Adrenal gland (tissue), 12 donors: ENCODE results near the gene TM6SF1. TPM values are rescaled to one million over a fixed set of nuclear protein-coding genes. Genes with fewer than 3 reads are reported as not detected.

Source experiments
- DNase-seq, 7 donors: peaks; one replicate each; pipeline ENCODE4 v3.0.0-alpha.2; 2019 to 2020
- H3K27ac ChIP-seq, 5 donors: fragments of 200-600 bp; sonication (generic) in 4 of 5; 1 replicate in 3 of 5; 2 replicates in 2 of 5; pipeline versions ENCODE4 v1.5.1 to v1.8.0; 2016 to 2020; ENCODE audit warnings: mild to moderate bottlenecking in 1 of 5
- H3K27me3 ChIP-seq: fragments of 200-600 bp; 2 replicates; pipeline ENCODE4 v1.8.0; 2021
- H3K36me3 ChIP-seq, 2 donors: fragments of 200-600 bp; replicated peaks in 1 of 2; 1 replicate in 1 of 2; 2 replicates in 1 of 2; pipeline versions ENCODE4 v1.5.1 to v1.8.0; 2018 to 2022
- H3K4me1 ChIP-seq, 2 donors: fragments of 200-600 bp; replicated peaks in 1 of 2; 1 replicate in 1 of 2; 2 replicates in 1 of 2; pipeline versions ENCODE4 v1.5.1 to v1.8.0; 2018 to 2021
- H3K4me3 ChIP-seq, 4 donors: fragments of 200-600 bp; sonication (generic) in 3 of 4; one replicate each; pipeline ENCODE4 v1.5.1; 2016 to 2018
- H3K9me3 ChIP-seq, 3 donors: fragments of 200-600 bp; sonication (generic) in 1 of 3; replicated peaks in 1 of 3; 1 replicate in 2 of 3; 2 replicates in 1 of 3; pipeline versions ENCODE4 v1.5.1 to v1.8.0; 2016 to 2021
- POLR2A ChIP-seq, 2 donors: fragments of 450-650 bp; IDR thresholded peaks; one replicate each; pipeline ENCODE4 v1.6.1; 2017; ENCODE audit warnings: antibody characterized with exemption in 2 of 2, mild to moderate bottlenecking in 2 of 2, moderate library complexity in 1 of 2
- WGBS, 4 donors: extraction: QIAGEN DNeasy Blood & Tissue Kit in 2 of 4; methylation state at CpG; one replicate each; pipeline versions ENCODE4 v1.1.5 to v1.1.7; 2013 to 2017; 5-methylcytosine and 5-hydroxymethylcytosine counted together
- intact Hi-C, 2 donors: fragments of 100-400 bp; cut with DNase I; formaldehyde crosslinking; loops; one replicate each; pipeline versions ENCODE4 v1.14.1 to v1.15.0; 2022 to 2023
- polyA plus RNA-seq, 3 donors: library from polyadenylated mRNA; stranded (reverse); fragments of 200-250 nt in 2 of 3; fragments of 350-450 nt in 1 of 3; fragmentation: Illumina TruSeq in 1 of 3; extraction: RNeasy Lipid Tissue Mini Kit (QIAGEN cat#74804) in 1 of 3; gene quantifications; one replicate each; pipeline ENCODE4 v1.2.3, GENCODE V29; 2013 to 2014
- total RNA-seq, 9 donors: library from RNA; depleted of rRNA in 4 of 9; stranded (reverse); fragments of >200 nt in 4 of 9; fragments of 120-200 nt in 1 of 9; fragmentation: NEBNext Ultra II Directional in 1 of 9; extraction: Animal tissue kit (Norgen Biotek cat#: 25700) in 1 of 9; gene quantifications; one replicate each; pipeline versions ENCODE4 v1.1.0 to v1.2.4, GENCODE V29; 2013 to 2023
- TF ChIP-seq, protein P1 (sequence below), 6 experiments: fragments of 450-650 bp in 4 of 6; fragments of 200-600 bp in 2 of 6; sonication (generic) in 1 of 6; IDR thresholded peaks; 1 replicate in 5 of 6; 2 replicates in 1 of 6; pipeline versions ENCODE4 v1.5.1 to v1.8.0; 2016 to 2021; ENCODE audit warnings: antibody characterized with exemption in 6 of 6, mild to moderate bottlenecking in 2 of 6, moderate library complexity in 1 of 6
- donor health status: healthy with polysubstance abuse.
- donor health status: Bipolar disorder and iron deficiency.
- donor health status: DM: yes; HTN: yes; CAD: no.
- donor health status: DM: no; HTN: no; CAD: no.
- donor health status: DM: no; HTN: no; CAD: no.
- donor health status: DM: yes; HTN: yes; CAD: no.

TM6SF1 gene
- total and polyA plus RNA-seq, 12 donors, result 0.67 to 9.5 (median 4.3) TPM

DNA sequence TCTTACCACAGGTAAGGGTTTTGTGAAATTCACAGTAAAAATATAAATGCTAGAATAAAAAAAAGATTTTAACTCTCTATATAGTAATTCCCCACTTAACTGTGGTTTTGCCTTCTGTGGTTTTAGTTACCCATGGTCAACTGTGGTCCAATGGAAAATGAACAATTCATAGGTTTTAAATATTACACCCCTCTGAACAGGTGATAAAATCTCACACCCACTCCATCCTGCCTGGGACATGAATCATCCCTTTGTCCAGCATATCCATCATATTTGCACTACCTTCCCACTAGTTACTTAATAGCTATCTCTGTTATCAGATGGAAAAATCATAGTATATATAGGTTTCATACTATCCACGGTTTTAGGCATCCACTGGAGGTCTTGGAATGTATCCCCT lies 50.9 kb downstream of the TM6SF1 start:
- H3K36me3 ChIP-seq, result peaks cover 0 to 14% of the 10 kb centered on the region in 2 donors
- WGBS, 4 donors, result 84 to 100% (median 94%) methylated on average over 1 of the region's 1 CpG
- TF ChIP-seq, protein P1, sequence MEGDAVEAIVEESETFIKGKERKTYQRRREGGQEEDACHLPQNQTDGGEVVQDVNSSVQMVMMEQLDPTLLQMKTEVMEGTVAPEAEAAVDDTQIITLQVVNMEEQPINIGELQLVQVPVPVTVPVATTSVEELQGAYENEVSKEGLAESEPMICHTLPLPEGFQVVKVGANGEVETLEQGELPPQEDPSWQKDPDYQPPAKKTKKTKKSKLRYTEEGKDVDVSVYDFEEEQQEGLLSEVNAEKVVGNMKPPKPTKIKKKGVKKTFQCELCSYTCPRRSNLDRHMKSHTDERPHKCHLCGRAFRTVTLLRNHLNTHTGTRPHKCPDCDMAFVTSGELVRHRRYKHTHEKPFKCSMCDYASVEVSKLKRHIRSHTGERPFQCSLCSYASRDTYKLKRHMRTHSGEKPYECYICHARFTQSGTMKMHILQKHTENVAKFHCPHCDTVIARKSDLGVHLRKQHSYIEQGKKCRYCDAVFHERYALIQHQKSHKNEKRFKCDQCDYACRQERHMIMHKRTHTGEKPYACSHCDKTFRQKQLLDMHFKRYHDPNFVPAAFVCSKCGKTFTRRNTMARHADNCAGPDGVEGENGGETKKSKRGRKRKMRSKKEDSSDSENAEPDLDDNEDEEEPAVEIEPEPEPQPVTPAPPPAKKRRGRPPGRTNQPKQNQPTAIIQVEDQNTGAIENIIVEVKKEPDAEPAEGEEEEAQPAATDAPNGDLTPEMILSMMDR (IDR thresholded peaks at IDR 0.05), result no peak
- no peak for TF ChIP-seq POLR2A (IDR thresholded peaks at IDR 0.05)
- no peaks in the 10 kb centered on the region for H3K4me1 ChIP-seq
- no peak overlapping the region for H3K4me3 ChIP-seq
- no peaks in the 10 kb centered on the region for H3K27me3 ChIP-seq
- DNase-seq, result no peak
- intact Hi-C loops, result no loop called here
- no peaks in the 10 kb centered on the region for H3K9me3 ChIP-seq
- no peak overlapping the region for H3K27ac ChIP-seq

DNA sequence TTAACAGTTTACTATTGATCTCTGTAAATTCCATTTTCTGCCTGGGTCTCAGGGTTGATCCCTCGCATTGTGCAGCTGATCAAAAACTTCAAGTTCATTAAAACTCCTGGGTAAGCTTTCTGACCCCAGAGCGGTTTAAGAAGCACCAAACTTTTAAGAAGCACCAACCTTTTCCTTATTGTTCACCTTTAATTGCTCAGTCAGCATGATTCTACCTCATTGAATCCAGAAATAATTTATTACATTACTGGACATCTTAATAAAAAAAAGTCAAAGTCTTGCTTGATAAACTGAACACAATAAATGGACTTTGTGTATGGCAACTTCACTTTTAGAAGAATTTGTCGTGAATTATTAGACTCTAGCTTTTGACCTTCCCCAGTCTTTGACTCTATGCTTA lies 53.3 kb downstream of the TM6SF1 start:
- peaks cover 0 to 14% of the 10 kb centered on the region in 2 donors for H3K36me3 ChIP-seq
- WGBS, 4 donors, result 93 to 96% (median 95%) methylated on average over 3 of the region's 3 CpGs
- H3K27me3 ChIP-seq, result no peaks in the 10 kb centered on the region
- DNase-seq, result no peak
- no peak overlapping the region for H3K4me3 ChIP-seq
- H3K27ac ChIP-seq, result no peak overlapping the region
- H3K4me1 ChIP-seq, result no peaks in the 10 kb centered on the region
- intact Hi-C loops, result no loop called here
- no peaks in the 10 kb centered on the region for H3K9me3 ChIP-seq
- TF ChIP-seq, protein P1 (IDR thresholded peaks at IDR 0.05), result no peak
- no peak for TF ChIP-seq POLR2A (IDR thresholded peaks at IDR 0.05)

DNA sequence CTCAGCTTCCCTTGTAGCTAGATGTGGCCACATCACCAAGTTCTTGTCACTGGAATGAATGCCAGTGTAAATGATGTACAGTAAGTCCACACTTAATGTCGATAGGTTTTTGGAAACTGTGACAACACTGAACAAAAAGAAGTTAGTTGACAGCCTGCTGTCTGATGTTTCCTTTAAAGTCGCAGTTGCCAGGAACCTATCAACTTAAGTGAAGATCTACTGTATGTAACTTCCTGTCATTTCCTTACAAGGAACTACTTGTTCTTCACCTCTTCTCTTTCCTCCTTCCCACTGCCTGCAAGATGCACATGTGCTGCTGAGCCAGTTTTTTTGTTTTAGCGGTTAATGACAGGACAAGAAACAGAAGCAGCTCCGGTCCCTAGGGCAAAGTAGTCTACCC lies 55.6 kb downstream of the TM6SF1 start:
- Histone ChIP-seq H3K27ac (no peak overlapping the region), H3K9me3 (peaks cover 0 to 8% (median 0%) of the 10 kb centered on the region in 3 donors), H3K4me3 (no peak overlapping the region), H3K36me3 (no peaks in the 10 kb centered on the region), H3K27me3 (no peaks in the 10 kb centered on the region), H3K4me1 (no peaks in the 10 kb centered on the region)
- WGBS, 4 donors, result 66 to 78% (median 70%) methylated on average over 4 of the region's 4 CpGs
- no peak for TF ChIP-seq POLR2A (IDR thresholded peaks at IDR 0.05)
- TF ChIP-seq, protein P1 (IDR thresholded peaks at IDR 0.05), result no peak
- DNase-seq, result no peak
- intact Hi-C loops, result no loop called here

DNA sequence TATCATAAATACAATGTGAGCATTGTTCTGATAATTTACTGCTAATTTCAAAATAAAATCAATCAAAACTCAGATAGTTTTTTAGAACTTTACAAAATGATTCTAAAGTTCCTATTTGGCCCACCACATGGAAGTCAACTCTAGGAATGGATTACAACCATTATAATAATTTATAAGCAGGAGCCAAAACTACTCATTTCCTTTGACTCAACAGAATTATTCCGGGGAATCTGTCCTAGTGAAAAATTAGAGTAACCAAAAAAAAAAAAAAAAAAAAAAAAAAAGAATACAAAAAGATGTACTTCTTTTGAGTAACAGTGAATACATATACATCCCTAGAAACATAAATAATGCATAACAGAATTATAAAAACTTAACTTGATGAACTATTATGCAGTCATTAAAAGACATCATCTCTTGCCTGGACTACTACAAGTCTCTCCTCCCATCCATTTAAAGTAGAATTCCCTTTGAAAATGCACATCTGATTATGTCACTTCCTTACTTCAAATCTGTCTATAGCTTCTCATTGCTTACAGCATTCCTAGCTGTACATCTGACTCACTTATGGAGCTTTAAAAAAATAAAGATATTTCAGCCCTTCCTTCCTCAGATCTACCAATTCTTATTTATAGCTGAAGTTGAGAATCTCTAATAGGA lies 56.8 kb downstream of the TM6SF1 start:
- no peaks in the 10 kb centered on the region for H3K27me3 ChIP-seq
- intact Hi-C loops, result no loop called here
- H3K27ac ChIP-seq, result no peak overlapping the region
- DNase-seq, result no peak
- H3K4me1 ChIP-seq, result no peaks in the 10 kb centered on the region
- TF ChIP-seq, protein P1 (IDR thresholded peaks at IDR 0.05), result no peak
- TF ChIP-seq POLR2A (IDR thresholded peaks at IDR 0.05), result no peak
- H3K9me3 ChIP-seq, result peaks cover 0 to 8% (median 0%) of the 10 kb centered on the region in 3 donors
- WGBS, 4 donors, result 58 to 74% (median 62%) methylated on average over 1 of the region's 1 CpG
- no peaks in the 10 kb centered on the region for H3K36me3 ChIP-seq
- H3K4me3 ChIP-seq, result no peak overlapping the region
